Transverse colon (tissue), 4 donors: ENCODE data around the gene SEMA4A.

Source experiments
- CTCF ChIP-seq, 5 experiments: fragments of 200-600 bp in 3 of 5; fragments of 450-650 bp in 2 of 5; sonication (generic) in 3 of 5; IDR thresholded peaks; 1 replicate in 2 of 5; 2 replicates in 3 of 5; pipeline ENCODE4 v1.5.1; 2016 to 2017; ENCODE audit warnings: antibody characterized with exemption in 5 of 5, inconsistent platforms in 3 of 5, mild to moderate bottlenecking in 2 of 5, moderate library complexity in 1 of 5
- POLR2A ChIP-seq: fragments of 450-650 bp; IDR thresholded peaks from one replicate; pipeline ENCODE4 v1.6.1; 2016; ENCODE audit warnings: antibody characterized with exemption, mild to moderate bottlenecking, moderate library complexity
- POLR2AphosphoS5 ChIP-seq, 3 donors: sonication (generic); formaldehyde crosslinking; IDR thresholded peaks; one replicate each; pipeline ENCODE4 v1.6.1; 2016; ENCODE audit warnings: antibody characterized with exemption in 3 of 3

- TF ChIP-seq POLR2A: no peak
- TF ChIP-seq CTCF (IDR thresholded peaks at IDR 0.05): no peak
- TF ChIP-seq POLR2AphosphoS5 (IDR thresholded peaks at IDR 0.05): no peak
These were observed 11.7 kb downstream of the SEMA4A start for GRCh38 chr1:156165083-156165482.
